ENCODE results near the gene KCNQ1. TPM values are rescaled to one million over a fixed set of nuclear protein-coding genes. Genes with fewer than 3 reads are reported as not detected.

Gene KCNQ1
- total RNA-seq, 6 donors from 2014 or later, result 18.0 to 45.4 (median 32.7) TPM

- 56 to 70% methylated on average over 4 of the region's 4 CpGs for WGBS, 2 donors
- Histone ChIP-seq H3K4me3 (no peak overlapping the region), H3K4me1 (no peaks in the 10 kb centered on the region), H3K36me3 (no peaks in the 10 kb centered on the region), H3K27ac (no peak overlapping the region), H3K27me3 (no peaks in the 10 kb centered on the region), H3K9me3 (no peaks in the 10 kb centered on the region)
- DNase-seq (no peak), ATAC-seq (ENCODE audit: low FRiP score in 2 of 2) (no peak)
- no peak for TF ChIP-seq POLR2A (IDR thresholded peaks at IDR 0.05)
- TF ChIP-seq POLR2AphosphoS5 (IDR thresholded peaks at IDR 0.05), result no peak
- no peak for TF ChIP-seq EP300 (IDR thresholded peaks at IDR 0.05)
- TF ChIP-seq CTCF (IDR thresholded peaks at IDR 0.05), result no peak
Observed at GRCh38 chr11:2763984-2764383, 319.2 kb downstream of the KCNQ1 start.

DNA sequence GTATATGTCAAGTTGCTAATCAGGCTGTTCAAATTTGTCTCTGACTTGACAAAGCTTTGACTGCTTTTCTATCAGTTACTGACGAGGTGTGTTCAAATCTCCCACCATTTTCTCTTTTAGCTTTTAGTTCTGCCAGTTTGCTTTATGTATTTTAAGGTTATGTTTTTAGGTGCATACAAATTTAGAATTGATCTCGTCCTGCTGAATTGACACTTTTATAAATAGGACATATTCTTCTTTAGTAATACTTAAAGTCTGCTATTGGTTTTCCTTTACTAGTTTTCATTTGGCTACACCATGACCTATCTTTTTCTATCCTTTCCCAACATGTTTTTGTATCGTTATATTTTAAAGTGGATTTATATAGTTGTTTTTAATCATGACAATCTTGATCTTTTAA, 320.7 kb downstream of the KCNQ1 start:
- WGBS, 2 donors, result 87% methylated on average over 3 of the region's 3 CpGs

GRCh38 chr11:2766166-2766565, 321.4 kb downstream of the KCNQ1 start:
- DNase-seq, result peak in 1 of 2 donors; percentile 6
- WGBS, 2 donors, result 79 to 86% methylated on average over 4 of the region's 4 CpGs
- Histone ChIP-seq H3K36me3 (no peaks in the 10 kb centered on the region), H3K4me3 (no peak overlapping the region), H3K27ac (no peak overlapping the region), H3K9me3 (no peaks in the 10 kb centered on the region), H3K27me3 (no peaks in the 10 kb centered on the region), H3K4me1 (no peaks in the 10 kb centered on the region)
- TF ChIP-seq POLR2A (IDR thresholded peaks at IDR 0.05) (no peak), POLR2AphosphoS5 (IDR thresholded peaks at IDR 0.05) (no peak), CTCF (IDR thresholded peaks at IDR 0.05) (no peak)
- no peak for ATAC-seq (ENCODE audit: low FRiP score in 2 of 2)

More for the DNA sequence above, 320.7 kb downstream of the KCNQ1 start:
- TF ChIP-seq POLR2A (IDR thresholded peaks at IDR 0.05), result no peak
- no peak for TF ChIP-seq POLR2AphosphoS5 (IDR thresholded peaks at IDR 0.05)
- no peak for TF ChIP-seq EP300 (IDR thresholded peaks at IDR 0.05)
- TF ChIP-seq CTCF (IDR thresholded peaks at IDR 0.05), result no peak
- Histone ChIP-seq H3K9me3 (no peaks in the 10 kb centered on the region), H3K4me1 (no peaks in the 10 kb centered on the region), H3K36me3 (no peaks in the 10 kb centered on the region), H3K4me3 (no peak overlapping the region), H3K27ac (no peak overlapping the region), H3K27me3 (no peaks in the 10 kb centered on the region)
- DNase-seq (no peak), ATAC-seq (ENCODE audit: low FRiP score in 2 of 2) (no peak)

- Histone ChIP-seq H3K4me3 (no peak overlapping the region), H3K36me3 (no peaks in the 10 kb centered on the region), H3K27ac (no peak overlapping the region), H3K9me3 (no peaks in the 10 kb centered on the region), H3K27me3 (no peaks in the 10 kb centered on the region), H3K4me1 (no peaks in the 10 kb centered on the region)
- ATAC-seq (ENCODE audit: low FRiP score in 2 of 2) (no peak), DNase-seq (no peak)
- no peak for TF ChIP-seq EP300 (IDR thresholded peaks at IDR 0.05)
- TF ChIP-seq CTCF (IDR thresholded peaks at IDR 0.05), result no peak
- no peak for TF ChIP-seq POLR2AphosphoS5 (IDR thresholded peaks at IDR 0.05)
- TF ChIP-seq POLR2A (IDR thresholded peaks at IDR 0.05), result no peak
- 93 to 96% methylated on average over 5 of the region's 5 CpGs for WGBS, 2 donors
Observed at GRCh38 chr11:2767071-2767470, 322.3 kb downstream of the KCNQ1 start.

DNA sequence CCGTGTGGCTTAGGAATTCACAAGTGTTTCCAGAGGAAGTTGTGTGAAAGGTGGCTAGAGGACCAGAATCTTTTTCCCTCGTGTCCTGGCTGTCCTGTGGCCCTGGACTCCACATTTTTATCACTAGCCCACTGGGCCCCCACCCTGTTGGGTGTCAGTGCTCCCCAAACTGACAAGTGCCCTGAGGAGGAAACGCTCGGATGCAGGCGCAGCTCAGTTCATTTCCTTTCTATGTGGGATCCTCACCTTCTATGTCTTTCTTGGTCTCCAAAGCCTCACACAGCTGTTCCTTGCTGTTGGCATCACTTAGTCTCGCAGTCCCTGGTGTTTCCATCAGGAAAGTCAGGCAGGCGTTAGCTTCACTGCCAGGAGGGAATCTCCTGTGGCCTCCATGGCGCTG, 323.0 kb downstream of the KCNQ1 start:
- no peak overlapping the region for H3K27ac ChIP-seq
- ATAC-seq (ENCODE audit: low FRiP score in 2 of 2), result no peak
- 89 to 92% methylated on average over 8 of the region's 8 CpGs for WGBS, 2 donors
- H3K9me3 ChIP-seq, result no peaks in the 10 kb centered on the region
- no peaks in the 10 kb centered on the region for H3K4me1 ChIP-seq
- peak in 1 of 2 donors; percentile 2 for DNase-seq
- no peaks in the 10 kb centered on the region for H3K27me3 ChIP-seq
- no peak for TF ChIP-seq POLR2AphosphoS5 (IDR thresholded peaks at IDR 0.05)
- no peak for TF ChIP-seq CTCF (IDR thresholded peaks at IDR 0.05)
- TF ChIP-seq POLR2A (IDR thresholded peaks at IDR 0.05), result no peak
- no peak for TF ChIP-seq EP300 (IDR thresholded peaks at IDR 0.05)
- H3K4me3 ChIP-seq, result no peak overlapping the region
- no peaks in the 10 kb centered on the region for H3K36me3 ChIP-seq

Data from upper lobe of left lung (tissue), 6 donors.